HepG2 (cell line): ENCODE results near the gene TM2D3. TPM values are rescaled to one million over a fixed set of nuclear protein-coding genes. Genes with fewer than 3 reads are reported as not detected.

Experiments
- ATAC-seq: fragments of 200-7000 bp; cut with Tn5 transposase; 3 replicates; pipeline ENCODE4 v1.9.1; 2020; ENCODE audit warnings: mild to moderate bottlenecking, moderate library complexity
- Bru-seq: library from RNA; stranded (reverse); fragments of 400-500 nt; gene quantifications from one replicate; lab custom pipeline; 2021; lab: Mats Ljungman, UMichigan
- BruChase-seq, 2 experiments: library from RNA; stranded (reverse); fragments of 400-500 nt; gene quantifications; one replicate each; lab custom pipeline; 2021; lab: Mats Ljungman, UMichigan
- BruUV-seq: library from RNA; stranded (reverse); fragments of 400-500 nt; replicated peaks from 2 replicates; lab custom pipeline; 2021; lab: Mats Ljungman, UMichigan
- CTCF ChIA-PET: fragments of 300-600 bp; formaldehyde crosslinking; extraction: SDS; loops from one replicate; lab custom pipeline; 2021; ENCODE audit warnings: low total read pairs, inconsistent platforms, low intra/inter-chr PET ratio; lab: Yijun Ruan, JAX
- POLR2A ChIA-PET: fragments of 350-600 bp; sonication (Branson Sonifier 250); formaldehyde crosslinking; loops from one replicate; lab custom pipeline; 2020; ENCODE audit warnings: antibody characterized with exemption, inconsistent platforms; lab: Yijun Ruan, JAX
- DNase-seq: peaks from one replicate; pipeline ENCODE4 v3.0.0-alpha.2; 2015; ENCODE audit warnings: low spot score
- FAIRE-seq: peaks from 3 replicates; lab custom pipeline; 2011; peaks lifted over from hg19 to GRCh38; lab: Jason Lieb, UNC
- H2AFZ ChIP-seq: one replicate; pipeline ENCODE4 v1.6.1; 2011; ENCODE audit warnings: low read length, inconsistent platforms
- H3K27ac ChIP-seq: fragments of 300-600 bp; 3 replicates; pipeline ENCODE4 v1.8.0; 2011; ENCODE audit warnings: mixed run types, mild to moderate bottlenecking, mixed read lengths, low read length, inconsistent platforms; ENCODE audit not compliant: insufficient read depth; ENCODE audit errors: extremely low read length
- H3K27me3 ChIP-seq, 2 experiments: fragments of 200-600 bp in 1 of 2; 2 replicates in 1 of 2; 3 replicates in 1 of 2; pipeline versions ENCODE4 v1.6.0 to v1.8.0; 2011; ENCODE audit warnings: low read length in 2 of 2, mild to moderate bottlenecking in 2 of 2, moderate library complexity in 2 of 2, inconsistent platforms in 1 of 2; ENCODE audit not compliant: insufficient read depth in 2 of 2, control insufficient read depth in 1 of 2
- H3K36me3 ChIP-seq, 2 experiments: fragments of 200-600 bp in 1 of 2; replicated peaks in 1 of 2; 2 replicates in 1 of 2; 3 replicates in 1 of 2; pipeline versions ENCODE4 v1.5.1 to v1.8.0; 2011; ENCODE audit warnings: low read length in 2 of 2, inconsistent platforms in 1 of 2; ENCODE audit not compliant: insufficient read depth in 2 of 2, control insufficient read depth in 1 of 2
- H3K4me1 ChIP-seq: 2 replicates; pipeline ENCODE4 v1.5.1; 2012; ENCODE audit warnings: low read length, inconsistent platforms; ENCODE audit not compliant: insufficient read depth
- H3K4me2 ChIP-seq: 2 replicates; pipeline ENCODE4 v1.6.0; 2011; ENCODE audit warnings: low read depth, low read length, inconsistent platforms
- H3K4me3 ChIP-seq, 3 experiments: fragments of 200-600 bp in 1 of 3; sonication (generic), shearing (Covaris generic) in 1 of 3; replicated peaks in 1 of 3; 2 replicates each; pipeline ENCODE4 v1.5.1; 2011 to 2016; ENCODE audit warnings: low read length in 3 of 3, inconsistent platforms in 2 of 3, low read depth in 2 of 3, mild to moderate bottlenecking in 2 of 3, control low read depth in 1 of 3, mixed read lengths in 1 of 3; ENCODE audit not compliant: insufficient read depth in 1 of 3
- H3K79me2 ChIP-seq: one replicate; pipeline ENCODE4 v1.6.1; 2011; ENCODE audit warnings: low read length, inconsistent platforms; ENCODE audit not compliant: insufficient read depth
- H3K9ac ChIP-seq: 2 replicates; pipeline ENCODE4 v1.6.0; 2011; ENCODE audit warnings: mild to moderate bottlenecking, low read depth, low read length, inconsistent platforms; ENCODE audit not compliant: insufficient read depth
- H3K9me3 ChIP-seq: 2 replicates; pipeline ENCODE4 v1.5.1; 2012; ENCODE audit warnings: mild to moderate bottlenecking, low read length
- H4K20me1 ChIP-seq: 2 replicates; pipeline ENCODE4 v1.6.0; 2011; ENCODE audit warnings: inconsistent platforms, mild to moderate bottlenecking, low read length, moderate library complexity; ENCODE audit not compliant: insufficient read depth
- CSRNP1 ChIP-seq: sonication (generic); formaldehyde crosslinking; IDR thresholded peaks from 2 replicates; pipeline ENCODE4 v1.8.1; 2023; ENCODE audit warnings: mild to moderate bottlenecking, missing genetic modification reagents
- ELF1 ChIP-seq: sonication (generic); formaldehyde crosslinking; IDR thresholded peaks from 2 replicates; pipeline ENCODE4 v1.4.0; 2020; ENCODE audit warnings: missing genetic modification reagents
- MED1 ChIP-seq: sonication (generic); formaldehyde crosslinking; IDR thresholded peaks from 2 replicates; pipeline ENCODE4 v1.4.0; 2020; ENCODE audit warnings: missing genetic modification reagents
- NAIF1 ChIP-seq: sonication (generic); formaldehyde crosslinking; IDR thresholded peaks from 2 replicates; pipeline ENCODE4 v1.5.0; 2020; ENCODE audit warnings: mild to moderate bottlenecking, missing genetic modification reagents, borderline replicate concordance
- TEAD3 ChIP-seq: optimal IDR thresholded peaks from 2 replicates; pipeline ENCODE3; 2016; ENCODE audit warnings: borderline replicate concordance
- ZFP90 ChIP-seq: sonication (generic); formaldehyde crosslinking; IDR thresholded peaks from 2 replicates; pipeline ENCODE4 v1.8.0; 2022; ENCODE audit warnings: missing genetic modification reagents, mild to moderate bottlenecking, inconsistent platforms, borderline replicate concordance
- ZNF598 ChIP-seq: sonication (generic); formaldehyde crosslinking; IDR thresholded peaks from 2 replicates; pipeline ENCODE4 v1.5.1; 2020; ENCODE audit warnings: mild to moderate bottlenecking, missing genetic modification reagents, borderline replicate concordance
- ZNF800 ChIP-seq: sonication (generic); formaldehyde crosslinking; IDR thresholded peaks from 2 replicates; pipeline ENCODE4 v1.4.0; 2020; ENCODE audit warnings: missing genetic modification reagents
- WGBS: methylation state at CpG from one replicate; pipeline ENCODE4 v1.1.6; 2017; ENCODE audit warnings: low lambda C conversion rate; 5-methylcytosine and 5-hydroxymethylcytosine counted together
- in situ Hi-C: cut with HindIII; loops from 2 replicates; pipeline ENCODE4 v1.10.0; 2017; ENCODE audit warnings: low pct_unique_long_range_greater_than_20kb; ENCODE audit not compliant: extremely low pct_ligation_motif_present
- intact Hi-C: fragments of 100-400 bp; cut with micrococcal nuclease; formaldehyde crosslinking; loops from one replicate; pipeline ENCODE4 v1.10.0; 2022; ENCODE audit not compliant: unreplicated experiment
- long read RNA-seq, 2 experiments: library from RNA in 1 of 2; library from polyadenylated mRNA in 1 of 2; stranded (forward) in 1 of 2; unstranded in 1 of 2; transcript quantifications; one replicate each; pipeline ENCODE4 v2.0.0, GENCODE V29; 2019 to 2022
- polyA minus RNA-seq, 3 experiments: library from RNA; depleted of rRNA, polyadenylated mRNA; stranded (reverse); fragments of >200 nt; gene quantifications; 2 replicates each; pipeline ENCODE4 v1.2.3, GENCODE V29; 2011; ENCODE audit warnings: low replicate concordance in 1 of 3
- polyA plus RNA-seq, 8 experiments: library from polyadenylated mRNA; depleted of rRNA in 3 of 8; stranded (reverse) in 7 of 8; unstranded in 1 of 8; fragments of >200 nt; fragmentation: Illumina TruSeq in 4 of 8; extraction: Trizol in 4 of 8; gene quantifications; 2 replicates each; pipeline versions ENCODE4 v1.2.1 to v1.2.3, GENCODE V29; 2011 to 2016; ENCODE audit warnings: low read depth in 4 of 8, missing spikeins in 1 of 8, mixed read lengths in 1 of 8; ENCODE audit not compliant: insufficient read depth in 1 of 8
- total RNA-seq, 5 experiments: library from RNA; depleted of rRNA; stranded (reverse); fragments of >200 nt; fragmentation: Illumina TruSeq; extraction: Trizol; gene quantifications; 2 replicates each; pipeline ENCODE4 v1.2.3, GENCODE V29; 2016; ENCODE audit warnings: low read depth in 1 of 5
- TF ChIP-seq, protein P1 (sequence below): IDR thresholded peaks from 2 replicates; pipeline ENCODE4 v1.6.1; 2016; ENCODE audit warnings: control low read depth
- TF ChIP-seq, protein P2 (sequence below): sonication (generic); formaldehyde crosslinking; IDR thresholded peaks from 2 replicates; pipeline ENCODE4 v1.4.0; 2020; ENCODE audit warnings: missing genetic modification reagents

TM2D3 gene
- total RNA-seq (2016; rRNA removed; fragmentation: Illumina TruSeq; extraction: Trizol) (17.8 and 31.1 TPM in 2 replicates), polyA plus RNA-seq (2011; rRNA removed) (70.6 and 72.7 TPM in 2 replicates), polyA minus RNA-seq (2011; rRNA and poly(A)+ RNA removed; ENCODE audit: low replicate concordance) (48.9 and 62.2 TPM in 2 replicates), Bru-seq, nascent RNA (percentile 84 among the genes with signal in this experiment), BruChase-seq, experiment 1, labeled RNA remaining after a 6-hour chase (percentile 82 among the genes with signal in this experiment), BruChase-seq, experiment 2, labeled RNA remaining after a 2-hour chase (percentile 82 among the genes with signal in this experiment)
- total RNA-seq (2016; cell fraction: cytosol; rRNA removed; fragmentation: Illumina TruSeq; extraction: Trizol; ENCODE audit: low read depth): 8.6 and 9.5 TPM in 2 replicates
- total RNA-seq (2016; cell fraction: insoluble cytoplasmic fraction; rRNA removed; fragmentation: Illumina TruSeq; extraction: Trizol): 21.0 and 33.6 TPM in 2 replicates
- 14.2 and 16.6 TPM in 2 replicates for total RNA-seq (2016; cell fraction: membrane; rRNA removed; fragmentation: Illumina TruSeq; extraction: Trizol)
- total RNA-seq (2016; cell fraction: nucleus; rRNA removed; fragmentation: Illumina TruSeq; extraction: Trizol): 36.0 and 40.5 TPM in 2 replicates
- polyA plus RNA-seq (2011; cell fraction: cytosol; rRNA removed): 57.2 and 64.0 TPM in 2 replicates
- 46.5 and 49.1 TPM in 2 replicates for polyA plus RNA-seq (2011; cell fraction: nucleus; rRNA removed)
- polyA plus RNA-seq (2012): 54.2 and 56.1 TPM in 2 replicates
- polyA plus RNA-seq (2016; cell fraction: cytosol; fragmentation: Illumina TruSeq; extraction: Trizol; ENCODE audit: low read depth): 3.8 TPM in 2 replicates
- polyA plus RNA-seq (2016; cell fraction: insoluble cytoplasmic fraction; fragmentation: Illumina TruSeq; extraction: Trizol; ENCODE audit: low read depth): 18.7 and 22.3 TPM in 2 replicates
- polyA plus RNA-seq (2016; cell fraction: membrane; fragmentation: Illumina TruSeq; extraction: Trizol; ENCODE audit: low read depth): 5.8 and 6.3 TPM in 2 replicates
- polyA plus RNA-seq (2016; cell fraction: nucleus; fragmentation: Illumina TruSeq; extraction: Trizol; ENCODE audit: insufficient read depth, low read depth): 52.3 and 55.0 TPM in 2 replicates
- 32.5 and 41.6 TPM in 2 replicates for polyA minus RNA-seq (2011; cell fraction: cytosol; rRNA and poly(A)+ RNA removed)
- 114 and 124 TPM in 2 replicates for polyA minus RNA-seq (2011; cell fraction: nucleus; rRNA and poly(A)+ RNA removed)
- long read RNA-seq, experiment 1, transcript TM2D3-201 (6 exons, 1,381 nt): minor isoform, 5 of 41 reads
- long read RNA-seq, experiment 1, transcript TM2D3-202 (5 exons, 1,329 nt): major isoform, 25 of 41 reads
- long read RNA-seq, experiment 1, partial matches to known transcripts: 1 of 41 reads
- long read RNA-seq, experiment 1, other reads (novel, unspliced or antisense): 7 of 41 reads
- long read RNA-seq, experiment 2, transcript TM2D3-202 (5 exons, 1,329 nt): major isoform, 20 of 47 reads
- long read RNA-seq, experiment 2, partial matches to known transcripts: 15 of 47 reads
- long read RNA-seq, experiment 2, other reads (novel, unspliced or antisense): 5 of 47 reads

DNA sequence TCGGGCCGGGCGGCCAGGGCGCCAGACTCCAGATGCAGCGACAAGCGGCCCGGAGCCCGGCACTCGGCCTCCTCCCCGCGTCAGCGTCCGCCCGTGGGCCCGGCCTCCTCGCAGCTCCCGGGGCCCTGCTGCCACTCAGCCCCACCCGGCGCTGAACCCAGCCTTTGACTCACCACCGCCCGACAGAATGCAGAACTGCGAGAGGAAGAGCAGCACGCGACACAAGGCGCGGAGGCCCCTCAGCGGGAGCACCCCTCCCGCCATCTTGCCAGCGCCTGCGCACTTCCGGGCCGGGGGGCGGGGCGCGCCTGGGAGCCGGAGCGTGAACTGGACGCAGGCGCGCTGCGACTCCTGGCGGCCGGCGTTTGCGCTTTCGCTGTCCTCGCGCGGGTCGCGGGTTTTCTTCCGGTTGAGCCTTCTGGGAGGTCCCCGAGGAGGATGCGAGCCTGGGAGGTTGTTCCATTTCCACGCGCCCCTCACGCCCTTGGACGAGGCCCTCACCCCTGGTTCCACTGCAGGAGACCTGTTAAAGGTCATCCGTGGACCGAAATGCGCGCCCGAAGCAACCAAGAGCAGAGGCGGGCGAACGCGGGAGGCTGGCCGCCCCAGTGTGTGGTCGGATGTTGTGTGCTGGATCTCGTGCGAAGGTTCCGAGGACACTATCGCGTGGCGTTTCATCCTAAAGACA is at the start of gene TM2D3:
TSS of gene TM2D3 (minus strand) at position 284 of the 688 bp plus-strand sequence. CDS start at position 264, 20 bp downstream.
- peak; percentile 80 for DNase-seq
- 1% methylated on average over 36 of the region's 75 CpGs for WGBS
- no peaks in the 10 kb centered on the region for H3K9me3 ChIP-seq
- peak; percentile 68 for FAIRE-seq
- peak within 1 kb of the TSS; percentile 80 for H3K27ac ChIP-seq
- ATAC-seq: peak; percentile 95
- H4K20me1 ChIP-seq: no peaks in the 10 kb centered on the region; the same call in 1 of the 2 replicates
- intact Hi-C loops: loop anchor here (2.0 to 5.0 kb wide), 3 partner anchors 73 to 360 kb away; partner anchors contain the start of gene TARS3
- in situ Hi-C loops: loop anchor here (5.0 kb wide), 1 partner anchor 365 kb away; no protein-coding TSS in a partner anchor
- ChIA-PET POLR2A (interaction anchor here (0.8 kb wide), 1 partner anchor 213 kb away, joined by 3 read pairs; no protein-coding TSS in a partner anchor), CTCF (no interaction called here)
- H3K9ac ChIP-seq: peak within 1 kb of the TSS; percentile 81
- peak within 1 kb of the TSS; percentile 72 to 91 (median 80) for H3K4me3 ChIP-seq
- no peak within 1 kb of the TSS for H2AFZ ChIP-seq
- H3K27me3 ChIP-seq: no peaks in the 10 kb centered on the region; a peak in 1 of 5 replicates
- peak within 1 kb of the TSS; percentile 90 for H3K4me2 ChIP-seq
- H3K79me2 ChIP-seq: peaks cover 43% of the 10 kb centered on the region
- H3K36me3 ChIP-seq: peaks cover 2 to 14% of the 10 kb centered on the region in 2 experiments
- BruUV-seq: no TSS peak
- H3K4me1 ChIP-seq: peaks cover 35% of the 10 kb centered on the region
- peak; percentile 80 for TF ChIP-seq ZFP90 (CRISPR knock-in tag)
- peak; percentile 70; the same call in 1 of the 2 replicates for TF ChIP-seq ZNF598
- TF ChIP-seq, protein P1, sequence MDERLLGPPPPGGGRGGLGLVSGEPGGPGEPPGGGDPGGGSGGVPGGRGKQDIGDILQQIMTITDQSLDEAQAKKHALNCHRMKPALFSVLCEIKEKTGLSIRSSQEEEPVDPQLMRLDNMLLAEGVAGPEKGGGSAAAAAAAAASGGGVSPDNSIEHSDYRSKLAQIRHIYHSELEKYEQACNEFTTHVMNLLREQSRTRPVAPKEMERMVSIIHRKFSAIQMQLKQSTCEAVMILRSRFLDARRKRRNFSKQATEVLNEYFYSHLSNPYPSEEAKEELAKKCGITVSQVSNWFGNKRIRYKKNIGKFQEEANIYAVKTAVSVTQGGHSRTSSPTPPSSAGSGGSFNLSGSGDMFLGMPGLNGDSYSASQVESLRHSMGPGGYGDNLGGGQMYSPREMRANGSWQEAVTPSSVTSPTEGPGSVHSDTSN (CRISPR knock-in tag): no peak
- peak; percentile 83 for TF ChIP-seq ELF1 (CRISPR knock-in tag)
- peak; percentile 91; the same call in 1 of the 2 replicates for TF ChIP-seq CSRNP1
- TF ChIP-seq ZNF800: peak; percentile 58; the same call in 1 of the 2 replicates
- TF ChIP-seq NAIF1: 0 out of 2 replicates have a peak, but pooled peaks have one; percentile 10
- TF ChIP-seq TEAD3 (CRISPR knock-in tag): peak; percentile 59
- TF ChIP-seq MED1 (CRISPR knock-in tag): peak; percentile 82
- TF ChIP-seq, protein P2, sequence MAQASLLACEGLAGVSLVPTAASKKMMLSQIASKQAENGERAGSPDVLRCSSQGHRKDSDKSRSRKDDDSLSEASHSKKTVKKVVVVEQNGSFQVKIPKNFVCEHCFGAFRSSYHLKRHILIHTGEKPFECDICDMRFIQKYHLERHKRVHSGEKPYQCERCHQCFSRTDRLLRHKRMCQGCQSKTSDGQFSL: peak; percentile 47; the same call in 1 of the 2 replicates
